Body of pancreas (tissue), 4 donors: ENCODE measurements around the gene YOD1. TPM values are rescaled to one million over a fixed set of nuclear protein-coding genes. Genes with fewer than 3 reads are reported as not detected.
A peak's percentile ranks its signal among the peaks of the same experiment; 100 is the strongest.

Experiments used
- ATAC-seq: fragments of 150-250 bp; one replicate; pipeline ENCODE4 v1.9.1; 2016
- DNase-seq, 4 donors: peaks; one replicate each; pipeline ENCODE4 v3.0.0-alpha.2; 2019
- H3K27ac ChIP-seq, 4 donors: fragments of 200-600 bp; sonication (generic); 1 replicate in 3 of 4; 2 replicates in 1 of 4; pipeline versions ENCODE4 v1.5.1 to v1.6.1; 2016 to 2019; ENCODE audit warnings: mild to moderate bottlenecking in 1 of 4, mixed read lengths in 1 of 4, moderate library complexity in 1 of 4
- H3K27me3 ChIP-seq, 2 donors: fragments of 200-600 bp; sonication (generic); one replicate each; pipeline ENCODE4 v1.6.0; 2016; ENCODE audit warnings: mild to moderate bottlenecking in 1 of 2
- H3K36me3 ChIP-seq, 2 donors: fragments of 200-600 bp; sonication (generic); replicated peaks in 1 of 2; 2 replicates each; pipeline ENCODE4 v1.5.1; 2016; ENCODE audit warnings: low read depth in 2 of 2; ENCODE audit not compliant: insufficient read depth in 1 of 2
- H3K4me1 ChIP-seq: fragments of 200-600 bp; sonication (generic); one replicate; pipeline ENCODE4 v1.6.0; 2016
- H3K4me3 ChIP-seq, 2 donors: fragments of 200-600 bp; sonication (generic); 1 replicate in 1 of 2; 2 replicates in 1 of 2; pipeline ENCODE4 v1.5.1; 2016 to 2019
- H3K9me3 ChIP-seq, 3 donors: fragments of 200-600 bp; sonication (generic); 1 replicate in 2 of 3; 2 replicates in 1 of 3; pipeline ENCODE4 v1.5.1; 2016
- CTCF ChIP-seq, 7 experiments: fragments of 450-650 bp in 4 of 7; fragments of 200-600 bp in 3 of 7; sonication (generic) in 3 of 7; IDR thresholded peaks; one replicate each; pipeline ENCODE4 v1.5.1; 2016 to 2019; ENCODE audit warnings: antibody characterized with exemption in 7 of 7
- POLR2A ChIP-seq, 3 donors: fragments of 450-650 bp; IDR thresholded peaks; one replicate each; pipeline ENCODE4 v1.6.1; 2016; ENCODE audit warnings: antibody characterized with exemption in 3 of 3, mild to moderate bottlenecking in 2 of 3
- WGBS, 2 donors: methylation state at CpG; one replicate each; pipeline ENCODE4 v1.1.5; 2017; 5-methylcytosine and 5-hydroxymethylcytosine counted together
- intact Hi-C: fragments of 100-400 bp; cut with DNase I; formaldehyde crosslinking; loops from one replicate; pipeline ENCODE4 v1.15.1; 2023
- total RNA-seq, 2 donors: library from RNA; depleted of rRNA; stranded (reverse); fragments of >200 nt; gene quantifications; one replicate each; pipeline ENCODE4 v1.1.0, GENCODE V29; 2016

The YOD1 gene
- total RNA-seq, 2 donors from 2014 or later = 5.4 to 5.9 TPM

GRCh38 chr1:207078578-207079132 lies 27.6 kb upstream of the YOD1 start:
- Histone ChIP-seq H3K9me3 (no peaks in the 10 kb centered on the region), H3K27me3 (no peaks in the 10 kb centered on the region), H3K36me3 (no peaks in the 10 kb centered on the region), H3K4me1 (no peaks in the 10 kb centered on the region), H3K4me3 (no peak overlapping the region), H3K27ac (no peak overlapping the region)
- TF ChIP-seq CTCF (IDR thresholded peaks at IDR 0.05) = no peak
- no peak for TF ChIP-seq POLR2A (IDR thresholded peaks at IDR 0.05)
- WGBS, 2 donors = 73 to 78% methylated on average over 10 to 11 of the region's 11 CpGs
- no peak for DNase-seq
- intact Hi-C loops = no loop called here
- no peak for ATAC-seq

GRCh38 chr1:207077470-207078377 lies 26.7 kb upstream of the YOD1 start:
- Histone ChIP-seq H3K27me3 (no peaks in the 10 kb centered on the region), H3K4me3 (no peak overlapping the region), H3K27ac (no peak overlapping the region), H3K9me3 (no peaks in the 10 kb centered on the region), H3K4me1 (no peaks in the 10 kb centered on the region), H3K36me3 (no peaks in the 10 kb centered on the region)
- DNase-seq (peak; percentile 68 to 84 (median 76)), ATAC-seq (peak; percentile 92)
- TF ChIP-seq POLR2A (IDR thresholded peaks at IDR 0.05) = no peak
- peak; percentile 83 to 96 (median 87) for TF ChIP-seq CTCF (IDR thresholded peaks at IDR 0.05)
- intact Hi-C loops = no loop called here
- 26 to 31% methylated on average over 6 of the region's 6 CpGs for whole genome bisulfite sequencing, 2 donors

GRCh38 chr1:207077012-207077411 lies 26.0 kb upstream of the YOD1 start:
- intact Hi-C loops = no loop called here
- ATAC-seq (no peak), DNase-seq (no peak)
- Histone ChIP-seq H3K4me3 (no peak overlapping the region), H3K9me3 (no peaks in the 10 kb centered on the region), H3K27me3 (no peaks in the 10 kb centered on the region), H3K27ac (no peak overlapping the region), H3K4me1 (no peaks in the 10 kb centered on the region), H3K36me3 (no peaks in the 10 kb centered on the region)
- WGBS, 2 donors = 97 to 100% methylated on average over 1 of the region's 1 CpG
- TF ChIP-seq POLR2A (IDR thresholded peaks at IDR 0.05) = no peak
- no peak for TF ChIP-seq CTCF (IDR thresholded peaks at IDR 0.05)

GRCh38 chr1:207076181-207076955 lies 25.4 kb upstream of the YOD1 start:
- 61 to 66% methylated on average over 5 of the region's 5 CpGs for WGBS, 2 donors
- no peak for ATAC-seq

More at GRCh38 chr1:207076181-207076955, 25.4 kb upstream of the YOD1 start:
- no peak for DNase-seq
- no peaks in the 10 kb centered on the region for H3K4me1 ChIP-seq
- H3K9me3 ChIP-seq = no peaks in the 10 kb centered on the region
- no peaks in the 10 kb centered on the region for H3K36me3 ChIP-seq
- intact Hi-C loops = no loop called here
- no peak overlapping the region for H3K27ac ChIP-seq
- TF ChIP-seq CTCF (IDR thresholded peaks at IDR 0.05) (no peak), POLR2A (IDR thresholded peaks at IDR 0.05) (no peak)
- H3K27me3 ChIP-seq = no peaks in the 10 kb centered on the region
- no peak overlapping the region for H3K4me3 ChIP-seq
